ENCODE data around the gene NEK1. TPM values are rescaled to one million over a fixed set of nuclear protein-coding genes. Genes with fewer than 3 reads are reported as not detected.

The NEK1 gene
- total and polyA plus RNA-seq, 2 of the 13 experiments (the other 11 are each of a cell fraction or from before 2014, with no cell fraction given), result 2.9 to 5.4 TPM

DNA sequence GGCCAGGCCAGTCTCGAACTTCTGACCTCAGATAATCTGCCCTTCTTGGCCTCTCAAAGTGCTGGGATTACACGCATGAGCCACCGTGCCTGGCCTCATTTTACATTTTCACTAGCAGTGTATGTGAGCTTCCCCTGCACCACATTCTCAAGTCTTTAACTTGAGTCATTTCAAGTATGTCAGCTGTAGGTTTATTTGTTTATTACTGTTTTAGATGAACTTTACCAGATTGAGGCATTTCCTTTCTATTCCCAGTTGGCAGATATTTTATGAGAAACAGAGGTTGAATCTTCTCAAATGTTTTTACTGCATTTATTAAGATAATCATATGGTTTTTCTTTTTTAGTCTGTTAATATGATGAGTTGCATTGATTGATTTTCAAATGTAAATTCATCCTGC lies 227.0 kb downstream of the NEK1 start:
- no peaks in the 10 kb centered on the region for H4K20me1 ChIP-seq (ENCODE audit: insufficient read depth, low read length)
- H3K4me1 ChIP-seq (ENCODE audit: insufficient read depth, low read length), result no peaks in the 10 kb centered on the region
- 58% methylated on average over 3 of the region's 3 CpGs for WGBS (ENCODE audit: low lambda C conversion rate)
- H3K9ac ChIP-seq (ENCODE audit: insufficient read depth, low read depth, low read length), result no peak overlapping the region
- no peak overlapping the region for H3K4me2 ChIP-seq (ENCODE audit: low read depth, low read length)
- no peak overlapping the region for H3K27ac ChIP-seq (ENCODE audit: extremely low read length, insufficient read depth, low read length)
- CTCF ChIA-PET (ENCODE audit: low intra/inter-chr PET ratio, low total read pairs), result no interaction called here
- H2AFZ ChIP-seq (ENCODE audit: low read length), result no peak overlapping the region
- intact Hi-C loops (cut with micrococcal nuclease; ENCODE audit: unreplicated experiment) (no loop called here), in situ Hi-C loops (cut with HindIII; ENCODE audit: extremely low pct_ligation_motif_present, low pct_unique_long_range_greater_than_20kb) (no loop called here)
- BruUV-seq (replicated peaks), result no TSS peak
- POLR2A ChIA-PET, result no interaction called here
- no peak overlapping the region for H3K4me3 ChIP-seq (replicated peaks in 1 of 3; ENCODE audit: insufficient read depth in 1 of 3, low read depth in 2 of 3, low read length in 3 of 3)
- ATAC-seq (no peak), FAIRE-seq (no peak), DNase-seq (ENCODE audit: low spot score) (no peak)
- H3K36me3 ChIP-seq (replicated peaks in 1 of 2; ENCODE audit: control insufficient read depth in 1 of 2, insufficient read depth in 2 of 2, low read length in 2 of 2), result no peaks in the 10 kb centered on the region
- no peaks in the 10 kb centered on the region for H3K9me3 ChIP-seq (ENCODE audit: low read length)
- H3K79me2 ChIP-seq (ENCODE audit: insufficient read depth, low read length), result no peaks in the 10 kb centered on the region
- H3K27me3 ChIP-seq (ENCODE audit: control insufficient read depth in 1 of 2, insufficient read depth in 2 of 2, low read length in 2 of 2), result no peaks in the 10 kb centered on the region
- TF ChIP-seq ZNF547 (CRISPR knock-in tag; IDR thresholded peaks at IDR 0.05) (no peak), ZFAT (CRISPR knock-in tag; conservative IDR thresholded peaks at IDR 0.05) (no peak), KDM5B (CRISPR knock-in tag; IDR thresholded peaks at IDR 0.05; ENCODE audit: borderline replicate concordance) (no peak), HOXA9 (CRISPR knock-in tag; IDR thresholded peaks at IDR 0.05; ENCODE audit: borderline replicate concordance) (no peak), ZNF12 (CRISPR knock-in tag; IDR thresholded peaks at IDR 0.05) (no peak), ZNF615 (CRISPR knock-in tag; IDR thresholded peaks at IDR 0.05; ENCODE audit: borderline replicate concordance) (no peak), ZNF274 (CRISPR knock-in tag; IDR thresholded peaks at IDR 0.05) (no peak), HNRNPLL (IDR thresholded peaks at IDR 0.05; ENCODE audit: low read depth, low read length, poor library complexity, severe bottlenecking) (no peak), ZNF10 (CRISPR knock-in tag; IDR thresholded peaks at IDR 0.05; ENCODE audit: borderline replicate concordance, low read depth) (no peak), HOXA7 (CRISPR knock-in tag; IDR thresholded peaks at IDR 0.05) (no peak), NR2F2 (IDR thresholded peaks at IDR 0.05; ENCODE audit: borderline replicate concordance, low read depth) (no peak), KDM2A (CRISPR knock-in tag; IDR thresholded peaks at IDR 0.05; ENCODE audit: borderline replicate concordance, low read depth) (no peak)
- TF ChIP-seq, protein P1, sequence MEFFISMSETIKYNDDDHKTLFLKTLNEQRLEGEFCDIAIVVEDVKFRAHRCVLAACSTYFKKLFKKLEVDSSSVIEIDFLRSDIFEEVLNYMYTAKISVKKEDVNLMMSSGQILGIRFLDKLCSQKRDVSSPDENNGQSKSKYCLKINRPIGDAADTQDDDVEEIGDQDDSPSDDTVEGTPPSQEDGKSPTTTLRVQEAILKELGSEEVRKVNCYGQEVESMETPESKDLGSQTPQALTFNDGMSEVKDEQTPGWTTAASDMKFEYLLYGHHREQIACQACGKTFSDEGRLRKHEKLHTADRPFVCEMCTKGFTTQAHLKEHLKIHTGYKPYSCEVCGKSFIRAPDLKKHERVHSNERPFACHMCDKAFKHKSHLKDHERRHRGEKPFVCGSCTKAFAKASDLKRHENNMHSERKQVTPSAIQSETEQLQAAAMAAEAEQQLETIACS (CRISPR knock-in tag; IDR thresholded peaks at IDR 0.05), result no peak
- TF ChIP-seq, protein P2, sequence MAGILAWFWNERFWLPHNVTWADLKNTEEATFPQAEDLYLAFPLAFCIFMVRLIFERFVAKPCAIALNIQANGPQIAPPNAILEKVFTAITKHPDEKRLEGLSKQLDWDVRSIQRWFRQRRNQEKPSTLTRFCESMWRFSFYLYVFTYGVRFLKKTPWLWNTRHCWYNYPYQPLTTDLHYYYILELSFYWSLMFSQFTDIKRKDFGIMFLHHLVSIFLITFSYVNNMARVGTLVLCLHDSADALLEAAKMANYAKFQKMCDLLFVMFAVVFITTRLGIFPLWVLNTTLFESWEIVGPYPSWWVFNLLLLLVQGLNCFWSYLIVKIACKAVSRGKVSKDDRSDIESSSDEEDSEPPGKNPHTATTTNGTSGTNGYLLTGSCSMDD (CRISPR knock-in tag; IDR thresholded peaks at IDR 0.05), result no peak
- TF ChIP-seq, protein P3, sequence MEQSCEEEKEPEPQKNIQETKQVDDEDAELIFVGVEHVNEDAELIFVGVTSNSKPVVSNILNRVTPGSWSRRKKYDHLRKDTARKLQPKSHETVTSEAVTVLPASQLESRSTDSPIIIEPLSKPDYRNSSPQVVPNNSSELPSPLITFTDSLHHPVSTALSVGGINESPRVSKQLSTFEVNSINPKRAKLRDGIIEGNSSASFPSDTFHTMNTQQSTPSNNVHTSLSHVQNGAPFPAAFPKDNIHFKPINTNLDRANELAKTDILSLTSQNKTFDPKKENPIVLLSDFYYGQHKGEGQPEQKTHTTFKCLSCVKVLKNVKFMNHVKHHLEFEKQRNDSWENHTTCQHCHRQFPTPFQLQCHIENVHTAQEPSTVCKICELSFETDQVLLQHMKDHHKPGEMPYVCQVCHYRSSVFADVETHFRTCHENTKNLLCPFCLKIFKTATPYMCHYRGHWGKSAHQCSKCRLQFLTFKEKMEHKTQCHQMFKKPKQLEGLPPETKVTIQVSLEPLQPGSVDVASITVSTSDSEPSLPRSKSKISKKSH (CRISPR knock-in tag; IDR thresholded peaks at IDR 0.05; ENCODE audit: borderline replicate concordance), result no peak
- TF ChIP-seq, protein P4, sequence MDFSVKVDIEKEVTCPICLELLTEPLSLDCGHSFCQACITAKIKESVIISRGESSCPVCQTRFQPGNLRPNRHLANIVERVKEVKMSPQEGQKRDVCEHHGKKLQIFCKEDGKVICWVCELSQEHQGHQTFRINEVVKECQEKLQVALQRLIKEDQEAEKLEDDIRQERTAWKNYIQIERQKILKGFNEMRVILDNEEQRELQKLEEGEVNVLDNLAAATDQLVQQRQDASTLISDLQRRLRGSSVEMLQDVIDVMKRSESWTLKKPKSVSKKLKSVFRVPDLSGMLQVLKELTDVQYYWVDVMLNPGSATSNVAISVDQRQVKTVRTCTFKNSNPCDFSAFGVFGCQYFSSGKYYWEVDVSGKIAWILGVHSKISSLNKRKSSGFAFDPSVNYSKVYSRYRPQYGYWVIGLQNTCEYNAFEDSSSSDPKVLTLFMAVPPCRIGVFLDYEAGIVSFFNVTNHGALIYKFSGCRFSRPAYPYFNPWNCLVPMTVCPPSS (IDR thresholded peaks at IDR 0.05), result no peak
- TF ChIP-seq, protein P5, sequence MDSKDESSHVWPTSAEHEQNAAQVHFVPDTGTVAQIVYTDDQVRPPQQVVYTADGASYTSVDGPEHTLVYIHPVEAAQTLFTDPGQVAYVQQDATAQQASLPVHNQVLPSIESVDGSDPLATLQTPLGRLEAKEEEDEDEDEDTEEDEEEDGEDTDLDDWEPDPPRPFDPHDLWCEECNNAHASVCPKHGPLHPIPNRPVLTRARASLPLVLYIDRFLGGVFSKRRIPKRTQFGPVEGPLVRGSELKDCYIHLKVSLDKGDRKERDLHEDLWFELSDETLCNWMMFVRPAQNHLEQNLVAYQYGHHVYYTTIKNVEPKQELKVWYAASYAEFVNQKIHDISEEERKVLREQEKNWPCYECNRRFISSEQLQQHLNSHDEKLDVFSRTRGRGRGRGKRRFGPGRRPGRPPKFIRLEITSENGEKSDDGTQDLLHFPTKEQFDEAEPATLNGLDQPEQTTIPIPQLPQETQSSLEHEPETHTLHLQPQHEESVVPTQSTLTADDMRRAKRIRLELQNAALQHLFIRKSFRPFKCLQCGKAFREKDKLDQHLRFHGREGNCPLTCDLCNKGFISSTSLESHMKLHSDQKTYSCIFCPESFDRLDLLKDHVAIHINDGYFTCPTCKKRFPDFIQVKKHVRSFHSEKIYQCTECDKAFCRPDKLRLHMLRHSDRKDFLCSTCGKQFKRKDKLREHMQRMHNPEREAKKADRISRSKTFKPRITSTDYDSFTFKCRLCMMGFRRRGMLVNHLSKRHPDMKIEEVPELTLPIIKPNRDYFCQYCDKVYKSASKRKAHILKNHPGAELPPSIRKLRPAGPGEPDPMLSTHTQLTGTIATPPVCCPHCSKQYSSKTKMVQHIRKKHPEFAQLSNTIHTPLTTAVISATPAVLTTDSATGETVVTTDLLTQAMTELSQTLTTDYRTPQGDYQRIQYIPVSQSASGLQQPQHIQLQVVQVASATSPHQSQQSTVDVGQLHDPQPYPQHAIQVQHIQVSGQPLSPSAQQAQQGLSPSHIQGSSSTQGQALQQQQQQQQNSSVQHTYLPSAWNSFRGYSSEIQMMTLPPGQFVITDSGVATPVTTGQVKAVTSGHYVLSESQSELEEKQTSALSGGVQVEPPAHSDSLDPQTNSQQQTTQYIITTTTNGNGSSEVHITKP (CRISPR knock-in tag; IDR thresholded peaks at IDR 0.05; ENCODE audit: low read depth), result no peak

Measured in HepG2 (cell line).